Activated naive CD4-positive, alpha-beta T cell treated with anti-CD3 and anti-CD28 coated beads, Interleukin-2, amount 50 U/mL, for 72 hours (primary cell): ENCODE data around the gene PIP4K2C. TPM values are rescaled to one million over a fixed set of nuclear protein-coding genes. Genes with fewer than 3 reads are reported as not detected.
A peak's percentile ranks its signal among the peaks of the same experiment; 100 is the strongest.
"Not testable (repeated sequence)": the region's sequence is repeated elsewhere in the genome, so short reads cannot be mapped to it uniquely, and the experiment has no call there.

Experiments used
- ATAC-seq, 2 donors: fragments of 150-1000 bp; cut with Tn5 transposase; 2 replicates each; pipeline ENCODE4 v1.10.0; 2021; ENCODE audit warnings: mild to moderate bottlenecking in 2 of 2, moderate library complexity in 2 of 2
- DNase-seq, 2 donors: peaks; one replicate each; pipeline ENCODE4 v3.0.0; 2021 to 2022; ENCODE audit warnings: low spot score in 2 of 2
- H3K27ac Mint-ChIP-seq, 2 donors: one replicate each; pipeline ENCODE4 v1.8.0; 2022; ENCODE audit warnings: mild to moderate bottlenecking in 2 of 2, mixed read lengths in 2 of 2
- H3K36me3 Mint-ChIP-seq, 2 donors: one replicate each; pipeline ENCODE4 v1.8.0; 2022; ENCODE audit warnings: mixed read lengths in 2 of 2
- H3K9me3 Mint-ChIP-seq, 2 donors: one replicate each; pipeline ENCODE4 v1.8.0; 2022; ENCODE audit warnings: mixed read lengths in 2 of 2
- total RNA-seq, 2 donors: library from RNA; stranded (reverse); gene quantifications; one replicate each; pipeline ENCODE4 v1.2.3, GENCODE V29; 2022

PIP4K2C gene
- total RNA-seq, 2 donors from 2014 or later: 13.8 to 43.7 TPM

DNA sequence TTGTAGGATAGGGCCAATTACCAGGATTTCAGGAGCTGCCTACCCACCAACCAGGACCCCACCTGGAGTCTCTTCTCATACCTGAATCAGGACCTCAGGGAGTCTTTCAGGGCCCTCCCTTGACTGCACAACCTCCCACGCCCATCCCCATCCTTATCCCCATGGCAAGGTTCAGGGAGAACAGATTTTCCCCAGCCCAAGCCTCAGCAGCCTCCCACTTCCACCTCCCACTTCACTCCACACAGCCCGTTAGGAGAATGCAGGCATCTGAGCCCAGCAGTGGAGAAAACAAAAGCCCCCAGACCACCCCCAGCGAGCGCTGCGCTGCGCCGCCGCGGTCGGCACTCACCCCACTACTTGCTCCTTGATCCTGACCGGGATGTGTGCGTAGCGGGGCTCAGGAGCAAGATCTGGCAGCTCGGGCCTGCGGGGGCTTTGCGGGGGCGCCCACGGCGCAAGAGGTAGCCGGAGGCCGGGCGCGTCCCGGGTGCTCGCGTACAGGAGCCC lies 40.6 kb downstream of the PIP4K2C start:
- no peak for ATAC-seq
- no peak overlapping the region for H3K27ac Mint-ChIP-seq
- DNase-seq: no peak

DNA sequence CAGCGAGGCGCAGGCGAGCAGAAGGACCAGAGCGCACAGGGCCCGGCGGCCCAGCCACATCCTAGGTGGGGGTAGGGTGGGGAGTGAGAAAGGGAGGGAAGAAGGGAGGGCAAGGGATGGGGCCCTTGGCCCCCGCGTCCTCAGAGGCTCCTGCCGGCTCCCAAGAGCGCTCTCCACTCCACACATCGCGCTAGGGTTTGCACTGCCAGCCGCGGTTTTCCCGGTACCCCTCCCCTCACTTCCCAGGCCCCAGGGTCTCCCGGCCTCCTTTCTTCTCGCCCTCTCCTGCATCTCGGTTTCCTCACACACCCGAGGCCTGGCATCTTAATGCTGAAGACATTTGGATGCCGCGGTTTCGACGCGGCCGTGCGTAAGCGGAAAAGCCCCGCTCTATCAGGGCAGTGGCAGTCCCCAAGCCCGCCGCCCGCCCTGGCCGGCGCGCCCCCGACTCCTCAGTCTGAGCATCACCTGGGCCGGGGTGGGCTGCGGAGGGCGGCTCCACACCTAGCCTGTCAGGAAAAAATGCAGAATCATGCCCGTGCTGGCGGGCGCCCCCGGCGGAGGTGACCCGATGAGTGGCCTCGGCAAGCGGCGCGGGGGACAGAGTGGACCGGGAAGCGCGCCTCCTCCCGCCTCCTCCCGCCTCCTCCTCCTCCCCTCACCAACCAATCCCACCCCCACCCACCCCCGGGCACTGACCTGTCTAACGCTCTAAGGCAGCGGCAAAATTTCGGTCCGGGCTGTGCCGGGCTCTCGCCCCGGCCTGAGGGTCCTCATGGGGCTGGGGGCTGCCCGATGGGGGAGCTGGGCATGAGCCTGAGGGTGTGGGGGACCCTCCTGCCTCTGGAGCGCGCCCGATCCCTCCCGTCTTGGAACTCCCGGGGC lies 41.3 kb downstream of the PIP4K2C start:
- DNase-seq: peak in 1 of 2 donors; percentile 41
- no peaks in the 10 kb centered on the region for H3K9me3 Mint-ChIP-seq
- H3K27ac Mint-ChIP-seq: no peak overlapping the region
- H3K36me3 Mint-ChIP-seq: no peaks in the 10 kb centered on the region
- ATAC-seq: peak; percentile 38 to 57

More for the DNA sequence above, 40.6 kb downstream of the PIP4K2C start:
- Mint-ChIP-seq H3K36me3 (no peaks in the 10 kb centered on the region), H3K9me3 (no peaks in the 10 kb centered on the region)

DNA sequence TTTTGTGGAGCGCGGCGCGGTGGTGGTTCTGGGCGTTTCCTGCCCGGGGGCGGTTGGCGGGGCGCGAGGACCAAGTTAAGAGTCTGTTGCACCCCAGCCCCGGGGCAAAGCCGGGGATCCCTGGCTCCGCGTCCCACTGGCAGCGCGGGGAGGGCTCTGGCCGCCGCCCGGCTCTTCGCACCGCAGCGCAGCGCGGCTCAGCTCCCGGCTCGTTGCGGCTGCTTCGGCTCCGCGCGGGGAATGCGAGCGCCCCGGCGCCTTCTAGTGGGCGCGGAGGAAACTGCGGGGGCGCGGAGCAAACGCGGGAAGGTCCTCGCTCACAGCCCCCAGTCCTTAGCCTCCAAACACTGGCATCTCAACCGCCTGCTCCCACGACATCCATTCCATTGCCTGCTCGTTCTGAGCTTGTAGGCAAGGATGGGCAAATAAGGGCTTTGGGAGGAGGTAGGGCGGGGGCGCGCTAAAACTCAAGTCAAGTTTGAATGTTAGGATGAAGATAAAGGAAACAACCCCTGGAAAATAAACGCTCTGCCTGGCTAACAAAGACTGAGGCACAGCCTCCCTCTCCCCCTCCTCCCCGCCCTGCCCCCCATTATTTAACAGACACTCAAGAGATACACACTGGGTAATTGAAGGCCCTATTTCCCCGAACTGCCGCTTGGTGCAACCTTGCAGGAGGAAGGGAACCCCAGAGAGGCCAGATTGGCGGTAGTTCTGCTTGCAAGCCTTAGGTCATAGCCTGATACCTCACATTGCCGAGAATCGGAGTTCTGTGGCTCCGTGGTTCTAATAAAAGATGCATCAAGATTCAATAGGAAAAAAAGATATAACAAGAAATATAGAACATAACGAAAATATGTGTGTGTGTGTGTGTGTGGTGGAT lies 42.2 kb downstream of the PIP4K2C start, which contains the start of gene B4GALNT1:
TSS of gene B4GALNT1 (minus strand) at position 244 of the 883 bp plus-strand sequence. CDS start 1,069 bp downstream, outside the sequence.
- peak; percentile 86 to 90 for ATAC-seq
- Mint-ChIP-seq H3K9me3 (no peaks in the 10 kb centered on the region), H3K36me3 (no peaks in the 10 kb centered on the region), H3K27ac (no peak within 1 kb of the TSS)
- DNase-seq: peak; percentile 74 to 85

DNA sequence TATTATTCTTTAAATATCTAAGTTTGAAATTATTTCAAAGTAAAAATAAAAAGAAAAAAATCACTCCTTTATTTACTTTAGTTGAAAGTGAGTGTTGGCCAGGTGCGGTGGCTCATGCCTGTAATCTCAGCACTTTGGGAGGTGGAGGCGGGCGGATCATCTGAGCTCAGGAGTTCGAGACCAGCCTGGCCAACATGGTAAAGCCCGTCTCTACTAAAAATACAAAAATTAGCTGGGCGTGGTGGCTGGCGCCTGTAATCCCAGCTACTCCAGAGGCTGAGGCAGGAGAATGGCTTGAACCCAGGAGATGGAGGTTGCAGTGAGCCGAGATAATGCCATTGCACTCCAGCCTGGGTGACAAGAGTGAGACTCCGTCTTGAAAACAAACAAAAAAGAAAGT lies 45.7 kb downstream of the PIP4K2C start:
- DNase-seq, H3K36me3 Mint-ChIP-seq, ATAC-seq, H3K9me3 Mint-ChIP-seq, H3K27ac Mint-ChIP-seq: not testable (repeated sequence)

DNA sequence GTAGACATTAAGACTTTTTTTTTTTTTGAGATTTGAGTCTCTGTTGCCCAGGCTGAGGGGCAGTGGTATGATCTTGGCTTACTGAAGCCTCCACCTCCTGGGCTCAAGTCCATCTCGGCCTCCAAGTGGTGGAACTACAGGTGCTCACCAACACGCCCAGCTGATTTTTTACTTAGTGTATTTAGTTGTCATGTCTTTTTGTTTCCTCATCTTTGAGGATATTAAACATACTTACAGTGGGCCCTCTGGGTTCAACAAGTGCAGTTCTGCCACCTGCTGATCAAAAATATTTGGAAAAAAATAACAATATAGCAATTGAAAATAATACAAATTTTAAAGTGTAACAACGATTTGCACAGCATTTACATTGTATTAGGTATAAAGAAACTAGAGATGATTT lies 46.4 kb downstream of the PIP4K2C start:
- DNase-seq (no peak), ATAC-seq (no peak)
- no peaks in the 10 kb centered on the region for H3K36me3 Mint-ChIP-seq
- no peak overlapping the region for H3K27ac Mint-ChIP-seq
- no peaks in the 10 kb centered on the region for H3K9me3 Mint-ChIP-seq

DNA sequence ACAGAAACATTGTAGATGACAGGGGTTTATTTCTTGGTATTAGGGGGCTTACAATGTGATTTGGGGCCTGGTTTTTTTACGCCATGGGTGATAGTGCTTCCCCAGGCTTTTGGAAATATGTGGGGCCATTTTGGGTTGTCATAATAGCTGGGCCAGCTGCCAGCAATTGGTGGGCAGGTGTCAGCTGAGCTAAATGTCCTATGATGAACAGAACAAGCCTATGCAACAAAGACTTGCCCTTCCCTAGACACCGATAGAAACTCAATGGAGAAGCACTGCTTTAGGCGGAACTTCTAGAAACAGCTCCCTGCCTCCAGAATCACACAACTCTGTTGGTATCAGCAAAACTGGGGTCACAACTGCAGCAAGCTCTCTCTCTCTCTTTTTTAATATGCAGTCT lies 47.1 kb downstream of the PIP4K2C start:
- ATAC-seq (no peak), DNase-seq (no peak)
- Mint-ChIP-seq H3K27ac (no peak overlapping the region), H3K36me3 (no peaks in the 10 kb centered on the region), H3K9me3 (no peaks in the 10 kb centered on the region)

DNA sequence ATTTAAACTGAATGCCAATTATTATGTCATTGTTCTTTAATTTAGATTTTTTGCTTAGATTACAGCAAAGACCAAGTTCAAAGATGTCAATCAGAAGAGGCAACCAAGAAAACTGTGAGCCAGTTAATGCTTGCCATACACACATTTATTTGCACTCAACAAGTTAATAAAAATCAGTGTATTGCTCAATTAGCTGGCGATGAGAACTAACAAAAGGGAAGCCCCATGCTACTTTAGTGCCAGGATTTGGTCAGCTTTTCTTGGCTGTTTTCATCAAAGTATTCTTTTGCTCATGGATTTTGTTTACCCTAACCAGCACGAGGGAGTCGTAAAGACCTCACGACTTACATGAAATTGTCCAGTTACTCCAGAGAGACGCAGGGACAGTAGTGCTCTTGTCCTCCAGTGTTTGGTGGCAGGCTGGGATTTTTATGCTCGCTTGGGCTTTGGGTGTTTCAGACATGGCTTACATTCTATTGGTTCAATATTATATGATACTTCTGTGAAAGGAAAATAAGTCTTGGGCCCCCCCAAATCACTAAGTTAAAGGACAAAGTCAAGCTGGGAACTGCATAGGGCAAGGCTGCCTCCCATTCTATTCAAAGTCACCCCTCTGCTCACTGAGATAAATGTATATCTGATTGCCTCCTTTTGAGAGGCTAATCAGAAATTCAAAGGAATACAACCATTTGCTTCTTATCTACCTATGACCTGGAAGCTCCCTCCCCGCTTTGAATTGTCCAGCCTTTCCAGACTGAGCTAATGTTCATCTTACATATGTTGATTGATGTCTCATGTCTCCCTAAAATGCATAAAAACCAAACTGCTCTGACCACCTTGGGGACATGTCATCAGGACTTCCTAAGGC lies 49.4 kb downstream of the PIP4K2C start:
- ATAC-seq (no peak), DNase-seq (no peak)
- H3K9me3 Mint-ChIP-seq: no peaks in the 10 kb centered on the region
- no peak overlapping the region for H3K27ac Mint-ChIP-seq
- peaks cover 0 to 5% of the 10 kb centered on the region in 2 donors for H3K36me3 Mint-ChIP-seq

DNA sequence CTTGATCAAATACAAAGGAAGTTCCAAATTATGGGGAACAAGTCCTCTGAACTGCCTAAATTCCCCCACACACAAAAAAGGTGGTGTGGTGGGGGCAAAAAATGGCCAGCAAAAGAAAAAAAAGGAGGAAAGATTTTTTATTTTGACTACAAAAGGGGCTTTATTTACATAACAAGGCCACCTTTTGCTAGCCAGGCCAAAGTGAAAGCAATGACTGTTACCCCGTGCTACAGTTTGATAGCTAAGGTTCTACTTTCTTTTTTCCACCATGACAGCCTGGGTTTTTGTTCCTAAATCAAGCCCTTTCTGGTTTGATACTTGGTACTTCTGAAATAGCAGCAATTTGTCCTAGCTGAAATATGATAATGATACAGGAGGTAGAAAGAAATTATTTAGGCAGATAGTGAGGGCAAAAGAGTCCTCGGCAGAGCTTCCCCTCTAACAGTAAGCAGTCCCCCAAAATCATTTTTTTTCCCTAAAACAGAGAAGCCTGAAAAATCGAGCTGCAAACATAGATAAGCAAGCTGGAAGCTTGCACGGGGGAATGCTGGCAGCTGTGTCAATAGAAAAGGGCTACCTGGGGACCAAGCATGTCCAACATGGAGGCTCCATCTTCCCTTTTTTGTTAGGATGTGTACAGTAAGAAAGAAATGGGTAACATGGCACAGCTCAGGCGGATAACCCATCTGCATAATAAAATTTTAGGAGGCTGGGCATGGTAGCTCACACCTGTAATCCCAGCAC lies 50.9 kb downstream of the PIP4K2C start:
- no peak overlapping the region for H3K27ac Mint-ChIP-seq
- no peaks in the 10 kb centered on the region for H3K9me3 Mint-ChIP-seq
- ATAC-seq (no peak), DNase-seq (no peak)
- H3K36me3 Mint-ChIP-seq: peaks cover 0 to 13% of the 10 kb centered on the region in 2 donors

DNA sequence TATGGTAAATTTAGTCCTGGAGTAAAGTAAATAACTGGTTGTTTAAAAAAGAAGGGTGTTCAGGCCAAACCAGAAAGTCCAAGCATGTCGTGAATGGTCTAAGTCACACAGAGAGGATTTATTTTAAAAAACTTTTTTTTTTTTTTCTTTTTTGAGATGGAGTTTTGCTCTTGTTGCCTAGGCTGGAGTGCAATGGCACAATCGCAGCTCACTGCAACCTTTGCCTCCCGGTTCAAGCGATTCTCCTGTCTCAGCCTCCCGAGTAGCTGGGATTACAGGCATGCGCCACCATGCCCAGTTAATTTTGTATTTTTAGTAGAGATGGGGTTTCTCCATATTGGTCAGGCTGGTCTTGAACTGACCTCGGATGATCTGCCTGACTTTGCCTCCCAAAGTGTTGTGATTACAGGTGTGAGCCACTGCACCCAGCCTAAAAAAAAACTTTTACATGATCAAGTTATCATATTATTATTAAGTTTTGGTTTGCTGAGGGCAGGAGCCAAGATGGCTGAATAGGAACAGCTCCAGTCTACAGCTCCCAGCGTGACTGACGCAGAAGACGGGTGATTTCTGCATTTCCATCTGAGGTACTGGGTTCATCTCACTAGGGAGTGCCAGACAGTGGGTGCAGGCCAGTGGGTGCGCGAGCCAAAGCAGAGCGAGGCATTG lies 55.1 kb downstream of the PIP4K2C start:
- H3K9me3 Mint-ChIP-seq, ATAC-seq, H3K27ac Mint-ChIP-seq, DNase-seq: not testable (repeated sequence)
- peaks cover 0 to 13% of the 10 kb centered on the region in 2 donors for H3K36me3 Mint-ChIP-seq

DNA sequence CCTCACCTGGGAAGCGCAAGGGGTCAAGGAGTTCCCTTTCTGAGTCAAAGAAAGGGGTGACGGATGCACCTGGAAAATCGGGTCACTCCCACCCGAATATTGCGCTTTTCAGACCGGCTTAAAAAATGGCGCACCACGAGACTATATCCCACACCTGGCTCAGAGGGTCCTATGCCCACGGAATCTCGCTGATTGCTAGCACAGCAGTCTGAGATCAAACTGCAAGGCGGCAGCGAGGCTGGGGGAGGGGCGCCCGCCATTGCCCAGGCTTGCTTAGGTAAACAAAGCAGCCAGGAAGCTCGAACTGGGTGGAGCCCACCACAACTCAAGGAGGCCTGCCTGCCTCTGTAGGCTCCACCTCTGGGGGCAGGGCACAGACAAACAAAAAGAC lies 55.7 kb downstream of the PIP4K2C start:
- not testable (repeated sequence) for DNase-seq, H3K9me3 Mint-ChIP-seq, ATAC-seq, H3K27ac Mint-ChIP-seq
- peaks cover 0 to 13% of the 10 kb centered on the region in 2 donors for H3K36me3 Mint-ChIP-seq

Other genes with a start within 250 kb of the PIP4K2C start
- 10 to 100 TPM; 36.3 to 57.1 TPM for gene R3HDM2, start 160.1 kb upstream of the PIP4K2C start, total RNA-seq
- gene INHBC, start 156.4 kb upstream of the PIP4K2C start, total RNA-seq: not detected
- gene INHBE, start 135.9 kb upstream of the PIP4K2C start, total RNA-seq: under 1 TPM; 0.18 to 0.23 TPM
- under 1 TPM in 1 of 2 donors, not detected in 1; 0.49 TPM for gene GLI1, start 131.4 kb upstream of the PIP4K2C start, total RNA-seq
- 100 to 1,000 TPM; 151 to 195 TPM for gene ARHGAP9, start 111.3 kb upstream of the PIP4K2C start, total RNA-seq
- 100 to 1,000 TPM; 267 to 292 TPM for gene MARS1, start 103.1 kb upstream of the PIP4K2C start, total RNA-seq
- 10 to 100 TPM; 24.9 to 79.8 TPM for gene DDIT3, start 70.7 kb upstream of the PIP4K2C start, total RNA-seq
- gene MBD6, start 68.4 kb upstream of the PIP4K2C start, total RNA-seq: 10 to 100 TPM; 66.4 to 77.5 TPM
- gene DCTN2, start 44.0 kb upstream of the PIP4K2C start, total RNA-seq: 100 to 1,000 TPM in 1 of 2 donors, 10 to 100 TPM in 1; 77.1 to 122 TPM
- 1 to 10 TPM in 1 of 2 donors, under 1 TPM in 1; 0.75 to 3.4 TPM for gene KIF5A, start 41.1 kb upstream of the PIP4K2C start, total RNA-seq
- 10 to 100 TPM; 14.5 to 33.5 TPM for gene DTX3, start 13.6 kb downstream of the PIP4K2C start, total RNA-seq
- gene ARHGEF25, start 20.2 kb downstream of the PIP4K2C start, total RNA-seq: 1 to 10 TPM in 1 of 2 donors, under 1 TPM in 1; 0.68 to 4.8 TPM
- 1 to 10 TPM; 2.6 to 3.2 TPM for gene B4GALNT1, start 42.0 kb downstream of the PIP4K2C start, total RNA-seq
- 100 to 1,000 TPM in 1 of 2 donors, 10 to 100 TPM in 1; 87.1 to 116 TPM for gene OS9, start 102.9 kb downstream of the PIP4K2C start, total RNA-seq
- gene AGAP2, start 147.6 kb downstream of the PIP4K2C start, total RNA-seq: 10 to 100 TPM; 28.9 to 38.4 TPM
- 10 to 100 TPM in 1 of 2 donors, 1 to 10 TPM in 1; 9.7 to 15.1 TPM for gene TSPAN31, start 153.8 kb downstream of the PIP4K2C start, total RNA-seq
- gene CDK4, start 161.1 kb downstream of the PIP4K2C start, total RNA-seq: 100 to 1,000 TPM; 183 to 191 TPM
- 10 to 100 TPM; 17.4 to 26.4 TPM for gene MARCHF9, start 163.9 kb downstream of the PIP4K2C start, total RNA-seq
- 10 to 100 TPM in 1 of 2 donors, 1 to 10 TPM in 1; 7.6 to 14.7 TPM for gene CYP27B1, start 175.9 kb downstream of the PIP4K2C start, total RNA-seq
- 10 to 100 TPM; 21.3 to 28.5 TPM for gene METTL1, start 180.9 kb downstream of the PIP4K2C start, total RNA-seq
- 1 to 10 TPM; 3.1 to 3.6 TPM for gene EEF1AKMT3, start 181.4 kb downstream of the PIP4K2C start, total RNA-seq
- gene TSFM, start 191.6 kb downstream of the PIP4K2C start, total RNA-seq: 10 to 100 TPM; 35.9 to 50.2 TPM
- gene AVIL, start 227.5 kb downstream of the PIP4K2C start, total RNA-seq: 1 to 10 TPM in 1 of 2 donors, under 1 TPM in 1; 0.23 to 3.1 TPM